Karpas-422 (cell line): ENCODE data around the gene CACNA1H. TPM values are rescaled to one million over a fixed set of nuclear protein-coding genes. Genes with fewer than 3 reads are reported as not detected.

Experiments
- DNase-seq: peaks from one replicate; pipeline ENCODE4 v3.0.0-alpha.2; 2015
- H2AFZ ChIP-seq: fragments of 200-600 bp; sonication (generic); 2 replicates; pipeline ENCODE4 v1.6.1; 2014; ENCODE audit warnings: antibody characterized with exemption, low read length, mixed read lengths
- H3K27ac ChIP-seq: fragments of 200-600 bp; sonication (generic); 2 replicates; pipeline ENCODE4 v1.5.1; 2014; ENCODE audit warnings: mild to moderate bottlenecking, low read length, moderate library complexity
- H3K27me3 ChIP-seq: fragments of 200-600 bp; sonication (generic); 2 replicates; pipeline ENCODE4 v1.6.1; 2014; ENCODE audit warnings: low read length, mixed read lengths
- H3K36me3 ChIP-seq: fragments of 200-600 bp; sonication (generic); 2 replicates; pipeline ENCODE4 v1.6.1; 2014; ENCODE audit warnings: low read length, mixed read lengths; ENCODE audit not compliant: insufficient read depth
- H3K4me1 ChIP-seq: fragments of 200-600 bp; sonication (generic); 2 replicates; pipeline ENCODE4 v1.6.1; 2014; ENCODE audit warnings: mild to moderate bottlenecking, low read length, mixed read lengths
- H3K4me2 ChIP-seq: fragments of 200-600 bp; sonication (generic); 2 replicates; pipeline ENCODE4 v1.6.1; 2014; ENCODE audit warnings: low read length, low read depth, mild to moderate bottlenecking; ENCODE audit not compliant: poor library complexity, severe bottlenecking
- H3K4me3 ChIP-seq: fragments of 200-600 bp; sonication (generic); 2 replicates; pipeline ENCODE4 v1.5.1; 2014; ENCODE audit warnings: mild to moderate bottlenecking, antibody characterized with exemption, low read length, mixed read lengths
- H3K79me2 ChIP-seq: fragments of 200-600 bp; sonication (generic); 2 replicates; pipeline ENCODE4 v1.6.1; 2014; ENCODE audit warnings: mild to moderate bottlenecking, low read length, mixed read lengths
- H3K9ac ChIP-seq: fragments of 200-600 bp; sonication (generic); 2 replicates; pipeline ENCODE4 v1.6.0; 2014; ENCODE audit warnings: low read length
- H3K9me2 ChIP-seq: fragments of 200-600 bp; sonication (generic), shearing (Covaris generic); replicated peaks from 2 replicates; pipeline ENCODE4 v1.6.0; 2014; ENCODE audit warnings: mild to moderate bottlenecking, low read length, moderate library complexity; ENCODE audit not compliant: insufficient read depth
- H3K9me3 ChIP-seq: fragments of 300-700, 200-600 bp; sonication (generic); 2 replicates; pipeline ENCODE4 v1.6.1; 2014; ENCODE audit warnings: low read length, mixed read lengths
- H4K20me1 ChIP-seq: fragments of 200-600 bp; sonication (generic); 2 replicates; pipeline ENCODE4 v1.6.1; 2014; ENCODE audit warnings: mild to moderate bottlenecking, antibody characterized with exemption, low read length, low read depth; ENCODE audit not compliant: insufficient read depth
- total RNA-seq: library from RNA; depleted of rRNA; stranded (reverse); fragments of >200 nt; shearing (Covaris generic); gene quantifications from 2 replicates; pipeline ENCODE4 v1.2.3, GENCODE V29; 2014; ENCODE audit warnings: low replicate concordance

CACNA1H gene
- total RNA-seq, 1 experiment from 2014 or later: not detected

- no peaks in the 10 kb centered on the region for H3K4me1 ChIP-seq
- H4K20me1 ChIP-seq: no peaks in the 10 kb centered on the region
- DNase-seq: no peak
- H3K27ac ChIP-seq: no peak overlapping the region
- H3K9ac ChIP-seq: no peak overlapping the region
- H3K4me3 ChIP-seq: no peak overlapping the region
- no peak overlapping the region for H3K4me2 ChIP-seq
- no peaks in the 10 kb centered on the region for H3K27me3 ChIP-seq
- no peaks in the 10 kb centered on the region for H3K79me2 ChIP-seq
- H3K9me3 ChIP-seq: no peaks in the 10 kb centered on the region
- H3K9me2 ChIP-seq: no peaks in the 10 kb centered on the region
- H2AFZ ChIP-seq: no peak overlapping the region
- no peaks in the 10 kb centered on the region for H3K36me3 ChIP-seq
These were observed 21.4 kb upstream of the CACNA1H start for GRCh38 chr16:1131378-1131994.

DNA sequence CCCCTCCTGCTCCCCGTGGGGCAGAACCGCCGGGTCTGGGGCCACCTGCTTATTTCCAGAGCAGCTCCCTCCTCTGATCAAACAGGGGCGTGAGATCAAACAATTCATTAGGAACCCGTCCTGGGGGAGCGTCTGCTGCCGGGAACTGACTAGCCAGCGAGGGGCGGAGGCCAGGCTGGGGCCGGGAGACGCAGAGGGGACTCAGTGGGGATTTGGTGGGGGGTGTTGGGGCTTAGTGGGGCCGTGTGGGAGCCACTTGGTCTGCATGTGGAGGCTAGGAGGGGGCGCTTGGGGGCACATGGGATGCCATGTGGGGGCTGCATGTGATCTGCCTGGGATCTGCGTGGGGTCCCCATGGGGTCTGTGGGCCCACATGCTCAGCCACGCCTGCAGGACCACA is 20.5 kb upstream of the CACNA1H start:
- H3K36me3 ChIP-seq: no peaks in the 10 kb centered on the region
- H3K9me2 ChIP-seq: no peaks in the 10 kb centered on the region
- H3K4me2 ChIP-seq: no peak overlapping the region
- H3K4me1 ChIP-seq: no peaks in the 10 kb centered on the region
- no peaks in the 10 kb centered on the region for H3K27me3 ChIP-seq
- no peak overlapping the region for H3K9ac ChIP-seq
- no peak overlapping the region for H2AFZ ChIP-seq
- no peaks in the 10 kb centered on the region for H3K79me2 ChIP-seq
- no peak overlapping the region for H3K4me3 ChIP-seq
- no peak for DNase-seq
- no peak overlapping the region for H3K27ac ChIP-seq
- no peaks in the 10 kb centered on the region for H4K20me1 ChIP-seq
- no peaks in the 10 kb centered on the region for H3K9me3 ChIP-seq

GRCh38 chr16:1133271-1133670 is 19.6 kb upstream of the CACNA1H start:
- H3K79me2 ChIP-seq: no peaks in the 10 kb centered on the region
- H3K27me3 ChIP-seq: no peaks in the 10 kb centered on the region
- no peak overlapping the region for H3K4me3 ChIP-seq
- no peaks in the 10 kb centered on the region for H3K9me2 ChIP-seq
- no peaks in the 10 kb centered on the region for H4K20me1 ChIP-seq
- no peak overlapping the region for H2AFZ ChIP-seq
- no peak overlapping the region for H3K9ac ChIP-seq
- H3K9me3 ChIP-seq: no peaks in the 10 kb centered on the region
- H3K4me2 ChIP-seq: no peak overlapping the region
- no peak overlapping the region for H3K27ac ChIP-seq
- no peaks in the 10 kb centered on the region for H3K36me3 ChIP-seq
- H3K4me1 ChIP-seq: no peaks in the 10 kb centered on the region
- no peak for DNase-seq

- Histone ChIP-seq H3K4me1 (no peaks in the 10 kb centered on the region), H3K9me2 (no peaks in the 10 kb centered on the region), H3K4me3 (no peak overlapping the region), H3K27ac (no peak overlapping the region), H4K20me1 (no peaks in the 10 kb centered on the region), H3K4me2 (no peak overlapping the region), H3K79me2 (no peaks in the 10 kb centered on the region), H3K27me3 (no peaks in the 10 kb centered on the region), H2AFZ (no peak overlapping the region), H3K36me3 (no peaks in the 10 kb centered on the region), H3K9ac (no peak overlapping the region), H3K9me3 (no peaks in the 10 kb centered on the region)
- no peak for DNase-seq
These were observed 18.9 kb upstream of the CACNA1H start for GRCh38 chr16:1133810-1134520.

GRCh38 chr16:1134776-1135458 is 18.0 kb upstream of the CACNA1H start:
- Histone ChIP-seq H3K79me2 (no peaks in the 10 kb centered on the region), H3K36me3 (no peaks in the 10 kb centered on the region), H3K9ac (no peak overlapping the region), H3K9me3 (no peaks in the 10 kb centered on the region), H3K4me3 (no peak overlapping the region), H3K9me2 (no peaks in the 10 kb centered on the region), H4K20me1 (no peaks in the 10 kb centered on the region), H3K27ac (no peak overlapping the region), H2AFZ (no peak overlapping the region), H3K4me2 (no peak overlapping the region), H3K27me3 (no peaks in the 10 kb centered on the region), H3K4me1 (no peaks in the 10 kb centered on the region)
- no peak for DNase-seq

- no peak overlapping the region for H3K4me3 ChIP-seq
- no peak overlapping the region for H3K4me2 ChIP-seq
- no peak overlapping the region for H3K27ac ChIP-seq
- no peaks in the 10 kb centered on the region for H3K36me3 ChIP-seq
- H3K9me2 ChIP-seq: no peaks in the 10 kb centered on the region
- DNase-seq: no peak
- H3K4me1 ChIP-seq: no peaks in the 10 kb centered on the region
- no peak overlapping the region for H3K9ac ChIP-seq
- no peak overlapping the region for H2AFZ ChIP-seq
- no peaks in the 10 kb centered on the region for H3K9me3 ChIP-seq
- no peaks in the 10 kb centered on the region for H4K20me1 ChIP-seq
- H3K27me3 ChIP-seq: no peaks in the 10 kb centered on the region
- no peaks in the 10 kb centered on the region for H3K79me2 ChIP-seq
These were observed 17.5 kb upstream of the CACNA1H start for GRCh38 chr16:1135459-1135825.

DNA sequence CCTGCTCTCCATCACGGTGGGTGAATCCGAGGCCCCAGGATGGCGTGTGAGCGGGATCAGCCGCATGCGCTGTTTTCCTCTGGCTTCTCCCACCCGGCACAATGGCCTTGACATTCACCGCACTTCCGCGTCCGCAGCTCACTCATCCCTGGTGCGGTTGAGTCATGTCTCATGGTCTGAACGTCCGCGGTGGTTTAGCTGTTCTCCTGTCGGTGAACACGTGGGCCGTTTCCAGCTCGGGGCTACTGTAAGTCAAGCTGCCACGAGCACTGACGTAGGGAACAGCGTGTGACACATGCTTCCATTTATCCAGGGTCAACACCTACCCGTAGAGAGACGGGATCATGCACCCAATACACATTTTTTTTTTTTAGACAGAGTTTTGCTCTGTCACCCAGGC is 15.3 kb upstream of the CACNA1H start:
- H3K27me3 ChIP-seq: no peaks in the 10 kb centered on the region

DNA sequence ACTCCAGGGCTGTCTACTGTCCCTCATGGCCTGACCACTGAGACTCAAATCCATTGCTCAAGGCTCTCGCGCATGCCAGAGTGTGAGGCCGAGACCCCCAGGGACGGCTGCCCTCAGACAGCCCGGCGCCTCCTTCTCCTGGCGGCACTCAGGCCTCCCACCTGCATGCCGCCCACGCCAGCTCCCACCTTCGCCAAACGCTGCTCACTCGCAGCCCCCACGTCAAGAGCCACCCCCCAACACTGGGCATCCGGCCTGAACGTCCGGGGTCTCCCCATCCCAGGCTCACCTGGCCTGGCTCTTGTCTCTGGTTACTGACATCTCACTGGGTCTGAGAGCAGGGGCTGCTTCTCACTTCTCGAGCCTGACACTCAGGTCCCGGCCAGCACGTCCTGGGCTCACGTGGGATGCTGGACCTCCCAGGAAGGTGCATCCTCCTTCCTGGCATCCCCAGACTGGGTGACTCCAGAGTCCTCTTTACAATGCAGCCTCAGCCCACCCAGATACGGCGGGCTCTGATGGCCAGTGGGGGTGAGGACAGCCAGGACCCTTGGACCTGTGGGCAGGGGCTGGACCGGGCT is 12.2 kb upstream of the CACNA1H start:
- no peak for DNase-seq
- no peak overlapping the region for H3K4me3 ChIP-seq
- no peak overlapping the region for H3K27ac ChIP-seq
- H3K9ac ChIP-seq: no peak overlapping the region
- H3K9me2 ChIP-seq: no peaks in the 10 kb centered on the region
- H4K20me1 ChIP-seq: no peaks in the 10 kb centered on the region
- H2AFZ ChIP-seq: no peak overlapping the region
- H3K27me3 ChIP-seq: no peaks in the 10 kb centered on the region
- no peaks in the 10 kb centered on the region for H3K4me1 ChIP-seq
- no peaks in the 10 kb centered on the region for H3K79me2 ChIP-seq
- no peaks in the 10 kb centered on the region for H3K9me3 ChIP-seq
- no peaks in the 10 kb centered on the region for H3K36me3 ChIP-seq
- H3K4me2 ChIP-seq: no peak overlapping the region

More for the DNA sequence above, 15.3 kb upstream of the CACNA1H start:
- H3K27ac ChIP-seq: no peak overlapping the region
- no peaks in the 10 kb centered on the region for H4K20me1 ChIP-seq
- DNase-seq: no peak
- no peaks in the 10 kb centered on the region for H3K36me3 ChIP-seq
- no peak overlapping the region for H3K9ac ChIP-seq
- no peak overlapping the region for H3K4me2 ChIP-seq
- H2AFZ ChIP-seq: no peak overlapping the region
- H3K4me1 ChIP-seq: no peaks in the 10 kb centered on the region
- H3K79me2 ChIP-seq: no peaks in the 10 kb centered on the region
- no peaks in the 10 kb centered on the region for H3K9me2 ChIP-seq
- H3K4me3 ChIP-seq: no peak overlapping the region
- no peaks in the 10 kb centered on the region for H3K9me3 ChIP-seq
